ENCODE data around the gene CNPY1. TPM values are rescaled to one million over a fixed set of nuclear protein-coding genes. Genes with fewer than 3 reads are reported as not detected.

The CNPY1 gene
- total RNA-seq, 1 donor from 2014 or later = not detected

- Histone ChIP-seq H3K27ac (no peak overlapping the region), H3K27me3 (ENCODE audit: low read depth) (peaks cover 81% of the 10 kb centered on the region), H3K9me3 (no peaks in the 10 kb centered on the region), H3K36me3 (no peaks in the 10 kb centered on the region), H3K4me3 (no peak overlapping the region), H3K4me1 (peaks cover 13% of the 10 kb centered on the region)
- TF ChIP-seq, protein P1, sequence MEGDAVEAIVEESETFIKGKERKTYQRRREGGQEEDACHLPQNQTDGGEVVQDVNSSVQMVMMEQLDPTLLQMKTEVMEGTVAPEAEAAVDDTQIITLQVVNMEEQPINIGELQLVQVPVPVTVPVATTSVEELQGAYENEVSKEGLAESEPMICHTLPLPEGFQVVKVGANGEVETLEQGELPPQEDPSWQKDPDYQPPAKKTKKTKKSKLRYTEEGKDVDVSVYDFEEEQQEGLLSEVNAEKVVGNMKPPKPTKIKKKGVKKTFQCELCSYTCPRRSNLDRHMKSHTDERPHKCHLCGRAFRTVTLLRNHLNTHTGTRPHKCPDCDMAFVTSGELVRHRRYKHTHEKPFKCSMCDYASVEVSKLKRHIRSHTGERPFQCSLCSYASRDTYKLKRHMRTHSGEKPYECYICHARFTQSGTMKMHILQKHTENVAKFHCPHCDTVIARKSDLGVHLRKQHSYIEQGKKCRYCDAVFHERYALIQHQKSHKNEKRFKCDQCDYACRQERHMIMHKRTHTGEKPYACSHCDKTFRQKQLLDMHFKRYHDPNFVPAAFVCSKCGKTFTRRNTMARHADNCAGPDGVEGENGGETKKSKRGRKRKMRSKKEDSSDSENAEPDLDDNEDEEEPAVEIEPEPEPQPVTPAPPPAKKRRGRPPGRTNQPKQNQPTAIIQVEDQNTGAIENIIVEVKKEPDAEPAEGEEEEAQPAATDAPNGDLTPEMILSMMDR (IDR thresholded peaks at IDR 0.05) = no peak
- ATAC-seq (no peak), DNase-seq (no peak)
- intact Hi-C loops (cut with DNase I) = no loop called here
Measured at GRCh38 chr7:155531681-155532080, 14.7 kb downstream of the CNPY1 start.

DNA sequence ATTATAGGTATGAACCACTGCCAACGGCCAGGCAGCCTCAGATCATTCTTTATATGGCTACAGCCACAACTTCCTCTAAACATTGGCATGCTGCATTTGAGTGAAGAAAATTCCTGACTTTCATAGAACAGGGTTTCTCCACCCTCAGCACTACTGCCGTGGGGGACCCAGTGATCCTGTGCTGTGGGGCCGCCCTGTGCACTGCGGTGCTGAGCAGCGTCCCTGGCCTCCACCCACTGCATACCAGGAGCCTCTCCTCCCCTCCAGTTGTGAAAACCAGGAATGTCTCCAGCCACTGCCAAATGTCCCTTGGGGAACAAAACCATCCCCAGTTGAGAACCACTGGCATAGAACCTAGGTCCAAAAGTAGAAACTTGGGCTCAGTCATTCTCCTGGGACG lies 15.8 kb downstream of the CNPY1 start:
- no peak for DNase-seq
- peaks cover 74% of the 10 kb centered on the region for H3K27me3 ChIP-seq (ENCODE audit: low read depth)
- TF ChIP-seq, protein P1 (IDR thresholded peaks at IDR 0.05) = no peak

GRCh38 chr7:155529845-155530244 lies 16.5 kb downstream of the CNPY1 start:
- no peaks in the 10 kb centered on the region for H3K36me3 ChIP-seq
- intact Hi-C loops (cut with DNase I) = no loop called here
- H3K27ac ChIP-seq = no peak overlapping the region
- H3K4me1 ChIP-seq = peaks cover 13% of the 10 kb centered on the region
- no peaks in the 10 kb centered on the region for H3K9me3 ChIP-seq
- ATAC-seq = no peak
- TF ChIP-seq, protein P1 (IDR thresholded peaks at IDR 0.05) = no peak
- no peak overlapping the region for H3K4me3 ChIP-seq
- H3K27me3 ChIP-seq (ENCODE audit: low read depth) = peaks cover 67% of the 10 kb centered on the region
- no peak for DNase-seq

More for the DNA sequence above, 15.8 kb downstream of the CNPY1 start:
- intact Hi-C loops (cut with DNase I) = no loop called here
- no peaks in the 10 kb centered on the region for H3K9me3 ChIP-seq
- H3K27ac ChIP-seq = no peak overlapping the region
- no peak overlapping the region for H3K4me3 ChIP-seq
- H3K36me3 ChIP-seq = no peaks in the 10 kb centered on the region
- peaks cover 13% of the 10 kb centered on the region for H3K4me1 ChIP-seq
- ATAC-seq = no peak

GRCh38 chr7:155529346-155529745 lies 17.0 kb downstream of the CNPY1 start:
- H3K4me3 ChIP-seq = no peak overlapping the region
- TF ChIP-seq, protein P1 (IDR thresholded peaks at IDR 0.05) = no peak
- peaks cover 13% of the 10 kb centered on the region for H3K4me1 ChIP-seq
- peaks cover 62% of the 10 kb centered on the region for H3K27me3 ChIP-seq (ENCODE audit: low read depth)
- DNase-seq (no peak), ATAC-seq (no peak)
- no peaks in the 10 kb centered on the region for H3K9me3 ChIP-seq
- H3K36me3 ChIP-seq = no peaks in the 10 kb centered on the region
- intact Hi-C loops (cut with DNase I) = no loop called here
- H3K27ac ChIP-seq = no peak overlapping the region

- ATAC-seq = no peak
- no peaks in the 10 kb centered on the region for H3K9me3 ChIP-seq
- DNase-seq = no peak
- H3K27ac ChIP-seq = no peak overlapping the region
- no peak overlapping the region for H3K4me3 ChIP-seq
- peaks cover 1% of the 10 kb centered on the region for H3K4me1 ChIP-seq
- H3K36me3 ChIP-seq = no peaks in the 10 kb centered on the region
- intact Hi-C loops (cut with DNase I) = no loop called here
- peaks cover 56% of the 10 kb centered on the region for H3K27me3 ChIP-seq (ENCODE audit: low read depth)
- TF ChIP-seq, protein P1 (IDR thresholded peaks at IDR 0.05) = no peak
Measured at GRCh38 chr7:155527664-155528063, 18.7 kb downstream of the CNPY1 start.

DNA sequence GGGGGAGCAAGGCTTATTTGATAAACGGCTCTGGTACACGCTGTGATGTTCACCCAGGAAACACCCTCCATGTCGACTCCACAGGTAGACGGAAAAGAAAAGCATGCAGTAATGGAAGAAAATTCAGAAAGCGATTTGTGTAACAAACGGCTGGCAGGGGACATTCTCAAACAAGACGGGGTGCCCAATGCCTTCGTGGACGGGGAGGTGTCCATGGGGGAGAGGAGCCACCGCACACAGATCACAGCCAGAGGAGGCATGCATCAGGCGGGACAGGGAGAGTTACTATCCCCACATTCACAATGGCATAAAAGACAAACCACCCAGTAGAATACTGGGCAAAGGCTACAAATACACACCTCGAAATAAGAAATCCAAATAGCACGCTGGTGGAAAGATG lies 20.1 kb downstream of the CNPY1 start:
- intact Hi-C loops (cut with DNase I) = no loop called here

More for the DNA sequence above, 20.1 kb downstream of the CNPY1 start:
- no peaks in the 10 kb centered on the region for H3K9me3 ChIP-seq
- ATAC-seq = no peak
- H3K4me1 ChIP-seq = no peaks in the 10 kb centered on the region
- TF ChIP-seq, protein P1 (IDR thresholded peaks at IDR 0.05) = no peak
- no peak overlapping the region for H3K4me3 ChIP-seq
- H3K27ac ChIP-seq = no peak overlapping the region
- no peak for DNase-seq
- H3K36me3 ChIP-seq = no peaks in the 10 kb centered on the region
- peaks cover 55% of the 10 kb centered on the region for H3K27me3 ChIP-seq (ENCODE audit: low read depth)

Data from lower lobe of right lung (tissue), 2 donors.